GM21723 (cell line): ENCODE data around the gene ENTREP3.
"Not testable (repeated sequence)": the region's sequence is repeated elsewhere in the genome, so short reads cannot be mapped to it uniquely, and the experiment has no call there.

Experiments
- ATAC-seq: cut with Tn5 transposase; IDR thresholded peaks from one replicate; pipeline ENCODE4 v1.9.1; 2021; ENCODE audit warnings: mild to moderate bottlenecking, moderate library complexity; ENCODE audit not compliant: unreplicated experiment

ENTREP3 gene

DNA sequence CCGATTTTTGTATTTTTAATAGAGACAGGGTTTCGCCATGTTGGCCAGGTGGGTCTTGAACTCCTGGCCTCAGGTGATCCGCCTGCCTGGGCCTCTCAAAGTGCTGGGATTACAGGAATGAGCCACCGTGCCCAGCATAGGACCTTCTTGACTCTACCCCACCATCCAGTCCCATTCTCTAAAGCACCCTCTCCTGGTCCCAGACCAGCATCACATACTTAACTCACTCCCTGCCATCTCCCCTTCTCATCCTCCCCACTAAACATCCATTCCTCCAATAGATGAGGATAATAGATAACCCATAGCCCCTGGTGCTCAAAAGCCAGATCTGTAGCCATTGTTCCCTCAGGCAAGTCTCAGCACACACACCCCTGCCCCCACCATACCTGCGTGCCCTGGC, 2.1 kb downstream of the ENTREP3 start:
- no peak for ATAC-seq

DNA sequence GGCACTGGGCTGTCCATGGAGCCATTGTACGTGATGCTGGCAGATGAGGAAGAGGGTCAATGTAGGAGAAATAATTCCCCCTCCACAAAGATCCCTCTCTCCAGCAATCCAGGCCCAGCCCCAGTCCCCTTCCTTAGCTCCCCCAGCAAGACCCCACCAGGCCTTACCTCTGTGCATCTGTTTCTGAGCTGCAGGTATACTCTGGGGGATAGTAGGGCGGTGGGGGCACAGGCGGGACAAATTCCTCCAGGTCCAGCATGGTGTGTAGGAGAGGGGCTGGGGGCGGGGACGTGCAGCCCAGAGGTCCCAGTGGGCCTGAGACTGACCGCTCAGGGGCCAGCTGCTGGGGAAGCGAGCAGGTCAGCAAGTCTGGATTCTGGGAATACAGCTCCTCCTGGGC, 3.7 kb downstream of the ENTREP3 start:
- no peak for ATAC-seq

DNA sequence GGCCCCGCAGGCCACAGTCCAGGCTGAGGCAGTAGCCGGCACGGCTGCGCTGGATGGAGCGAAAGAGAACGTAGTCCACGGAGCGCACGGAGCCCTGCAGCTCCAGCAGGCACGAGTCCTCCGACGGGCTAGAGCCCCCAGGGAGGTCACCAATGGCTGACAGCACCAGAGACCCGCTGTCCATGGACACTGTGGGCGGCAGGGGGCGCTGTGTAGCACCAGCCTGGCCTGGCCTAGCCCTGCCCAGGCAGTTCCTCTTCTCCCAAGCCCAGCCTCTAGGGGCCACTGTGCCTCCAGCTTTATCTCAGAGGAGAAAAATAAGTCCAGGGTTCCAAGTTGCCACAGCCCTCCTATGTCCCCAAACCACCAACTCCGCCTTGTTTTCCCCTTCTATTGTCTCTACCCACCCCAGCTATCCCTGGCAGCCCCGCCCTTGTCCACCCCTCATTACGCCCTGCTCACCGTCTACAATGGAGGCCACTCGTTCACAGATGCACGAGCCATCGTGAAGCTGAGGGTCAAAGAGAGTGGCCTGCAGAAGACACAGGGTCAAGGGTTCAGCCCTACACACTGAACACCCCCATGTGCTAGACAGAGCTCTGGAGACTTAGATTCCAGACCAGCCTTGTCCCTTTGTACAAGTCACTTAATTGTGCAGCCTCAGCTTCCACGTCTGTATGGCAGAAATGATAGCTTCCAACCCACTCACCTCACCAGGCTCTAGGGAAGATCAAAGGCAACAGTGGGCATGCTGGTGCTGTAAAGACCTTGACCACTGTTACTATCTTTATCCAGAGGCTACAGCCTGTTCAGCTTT, 4.4 kb downstream of the ENTREP3 start:
- peak; percentile 80 for ATAC-seq

DNA sequence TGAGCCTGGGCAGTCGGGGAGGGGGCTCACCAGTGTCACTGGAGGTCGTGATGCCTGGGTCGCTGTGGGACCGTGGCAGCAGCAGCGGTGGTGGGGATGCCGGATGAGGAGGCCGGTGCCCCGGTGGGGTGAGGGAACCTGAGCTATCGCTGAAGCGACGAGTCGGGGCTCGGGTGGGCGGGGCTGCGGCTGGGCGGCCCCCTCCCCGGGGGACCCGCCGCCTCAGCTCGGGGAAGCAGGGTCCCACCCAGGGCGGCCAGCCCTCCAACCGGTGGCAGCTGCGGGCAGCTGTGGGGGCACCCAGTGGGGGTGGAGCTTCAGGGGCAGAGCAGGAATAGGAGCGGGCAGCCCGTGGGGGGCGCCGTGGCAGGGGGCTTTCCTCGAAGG, 5.0 kb downstream of the ENTREP3 start:
- peak; percentile 8 for ATAC-seq

DNA sequence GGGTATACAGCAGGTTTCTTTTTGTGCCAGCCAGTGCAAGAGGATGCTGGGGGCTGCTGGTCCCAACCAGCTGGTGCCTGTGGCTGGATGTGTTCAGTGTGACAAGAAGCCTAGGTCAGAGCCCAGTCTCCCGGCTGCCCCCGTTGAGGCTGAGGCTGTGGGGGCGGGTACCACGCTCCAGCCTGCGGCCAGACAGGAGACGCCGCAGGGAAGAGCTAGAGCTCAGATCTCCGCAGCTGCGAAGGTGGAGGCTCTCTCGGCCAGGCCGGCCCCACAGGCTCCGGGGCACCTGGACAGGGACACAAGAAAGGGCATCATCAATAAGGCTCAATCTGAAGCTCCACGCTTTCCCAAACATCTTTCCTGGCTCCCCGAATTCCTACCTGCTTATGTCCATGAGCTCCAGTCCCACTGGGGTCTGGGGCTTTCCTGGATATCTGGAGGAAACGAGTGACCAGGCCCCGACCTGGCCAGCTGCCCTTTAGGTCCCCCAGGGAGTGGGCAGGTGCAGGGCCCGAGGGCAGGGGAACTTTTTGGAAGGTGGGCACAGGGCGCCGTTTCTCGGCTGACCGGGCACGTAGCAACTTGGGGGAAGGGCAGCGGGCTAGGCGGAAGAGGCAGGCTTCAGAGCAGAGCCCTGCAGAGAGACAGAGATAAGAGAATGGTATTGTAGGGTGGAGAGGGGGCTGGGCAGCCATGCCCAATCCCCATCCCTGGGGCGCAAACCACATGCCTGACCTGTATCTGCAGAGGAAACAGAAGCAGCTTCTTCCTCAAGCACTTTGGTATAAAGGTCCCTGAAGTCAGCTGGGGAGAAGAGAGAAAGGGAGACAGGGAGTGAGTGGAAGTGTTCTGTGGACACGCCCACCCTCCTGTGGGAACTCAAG, 7.4 kb downstream of the ENTREP3 start:
- ATAC-seq = no peak

DNA sequence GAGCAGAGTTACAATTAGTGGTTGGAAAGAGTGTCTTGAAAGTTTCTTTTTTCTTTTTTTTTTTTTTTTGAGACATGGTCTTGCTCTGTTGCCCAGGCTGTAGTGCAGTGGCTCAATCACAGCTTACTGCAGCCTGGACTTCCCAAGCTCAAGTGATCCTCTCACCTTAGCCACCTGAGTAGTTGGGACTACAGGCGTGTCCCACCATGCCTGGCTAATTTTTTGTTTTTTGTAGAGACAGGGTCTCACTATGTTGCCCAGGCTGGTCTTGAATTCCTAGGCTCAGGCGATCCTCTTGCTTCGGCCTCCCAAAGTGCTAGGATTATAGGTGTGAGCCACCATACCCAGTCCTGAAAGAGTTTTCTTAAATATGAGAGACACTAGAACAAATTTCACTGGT, 8.5 kb downstream of the ENTREP3 start:
- ATAC-seq = not testable (repeated sequence)

DNA sequence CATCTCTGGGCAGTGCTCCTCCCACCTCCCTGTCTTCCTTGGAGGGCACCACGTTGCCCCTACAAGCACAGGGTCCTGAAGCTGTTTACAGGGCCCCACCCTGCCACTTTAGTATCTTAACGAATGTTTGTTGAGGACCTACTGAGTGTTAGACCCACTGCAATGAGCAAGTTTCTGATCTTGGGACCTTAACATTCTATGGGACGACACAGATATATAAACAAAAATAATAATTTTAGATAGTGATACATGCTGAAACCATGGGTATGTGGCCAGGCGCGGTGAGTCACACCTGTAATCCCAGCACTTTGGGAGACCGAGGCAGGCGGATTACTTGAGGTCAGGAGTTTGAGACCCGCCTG, 10.1 kb downstream of the ENTREP3 start:
- ATAC-seq = no peak

DNA sequence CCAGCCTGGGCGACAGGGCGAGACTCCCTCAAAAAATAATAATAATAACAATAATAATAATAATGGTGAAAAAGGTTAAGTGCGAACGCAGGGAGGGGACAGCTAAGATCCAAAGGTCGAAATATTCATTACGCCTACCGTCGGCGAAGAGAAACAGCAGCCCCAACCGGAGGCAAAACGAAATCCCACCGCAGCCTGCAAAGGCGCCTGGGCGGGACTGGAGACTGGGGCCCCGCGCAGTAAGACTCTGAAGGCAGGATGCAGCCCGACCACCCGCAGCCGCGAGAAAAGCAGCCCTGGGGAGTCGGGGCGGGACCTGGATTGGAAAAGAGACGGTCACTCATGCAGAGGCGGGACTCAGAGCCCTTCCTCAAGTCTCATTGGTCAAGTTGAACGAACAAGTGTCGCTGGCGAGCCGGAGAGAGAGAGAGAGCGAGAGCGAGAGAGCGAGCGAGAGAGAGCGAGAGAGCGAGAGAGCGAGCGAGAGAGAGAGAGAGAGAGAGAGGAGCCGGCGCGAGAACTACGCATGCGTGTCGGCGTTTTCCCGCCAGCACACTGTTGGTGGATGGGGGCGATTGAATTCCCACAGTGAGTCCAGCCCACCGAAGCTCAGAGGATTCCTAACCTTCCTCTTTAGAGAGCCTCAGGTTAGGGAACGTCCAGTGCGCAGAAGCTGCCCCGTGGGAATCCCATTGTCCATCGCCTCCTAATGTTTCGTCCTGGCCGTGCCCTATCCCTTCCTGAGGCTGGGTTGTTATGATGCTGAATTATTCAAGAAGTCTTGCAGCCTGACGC, 10.7 kb downstream of the ENTREP3 start:
- peak; percentile 82 for ATAC-seq

DNA sequence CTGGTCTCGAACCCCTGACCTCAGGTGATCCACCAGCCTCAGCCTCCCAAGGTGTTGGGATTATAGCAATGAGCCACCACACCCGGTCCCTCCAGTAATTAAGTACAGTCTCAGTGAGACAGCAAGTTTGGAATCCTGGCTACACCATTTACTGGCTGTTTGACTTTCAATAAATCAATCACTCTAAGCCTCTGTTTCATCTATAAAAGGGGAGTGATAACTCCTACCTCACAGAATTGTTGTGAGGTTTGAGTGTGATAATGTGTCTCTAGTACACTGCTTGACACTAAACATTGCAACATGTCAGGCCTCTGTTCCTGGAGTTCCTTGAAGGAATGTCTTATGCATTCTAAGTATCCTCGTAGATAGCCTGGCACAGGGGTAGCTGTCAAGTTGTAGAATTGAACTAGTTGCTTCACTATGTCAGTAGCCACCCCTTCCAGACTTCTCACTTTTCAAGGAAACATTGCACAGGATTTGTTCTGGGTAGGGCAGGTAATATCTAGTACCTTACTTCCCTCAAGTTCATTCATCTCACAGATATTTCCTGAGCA, 12.4 kb downstream of the ENTREP3 start:
- ATAC-seq = no peak

DNA sequence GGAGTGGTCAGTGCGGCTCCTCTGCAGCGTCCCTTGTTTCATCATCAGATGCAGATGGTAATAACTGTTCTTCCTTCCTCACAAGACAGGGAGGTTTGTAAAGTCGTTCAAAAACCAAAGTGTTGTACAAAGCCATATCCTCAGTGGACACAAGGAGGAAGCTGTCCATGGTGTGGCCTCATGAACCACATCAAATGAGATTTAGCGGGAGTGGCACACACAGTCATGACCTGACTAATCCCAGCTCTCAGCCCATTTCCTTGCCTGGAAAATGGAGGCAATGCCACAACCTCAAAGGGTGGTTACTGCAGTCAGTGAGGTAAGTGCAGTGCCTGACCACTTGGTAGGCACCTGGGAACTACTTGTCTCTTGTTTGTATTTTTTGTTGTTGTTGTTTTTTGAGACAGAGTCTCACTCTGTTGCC, 13.4 kb downstream of the ENTREP3 start:
- ATAC-seq = no peak

DNA sequence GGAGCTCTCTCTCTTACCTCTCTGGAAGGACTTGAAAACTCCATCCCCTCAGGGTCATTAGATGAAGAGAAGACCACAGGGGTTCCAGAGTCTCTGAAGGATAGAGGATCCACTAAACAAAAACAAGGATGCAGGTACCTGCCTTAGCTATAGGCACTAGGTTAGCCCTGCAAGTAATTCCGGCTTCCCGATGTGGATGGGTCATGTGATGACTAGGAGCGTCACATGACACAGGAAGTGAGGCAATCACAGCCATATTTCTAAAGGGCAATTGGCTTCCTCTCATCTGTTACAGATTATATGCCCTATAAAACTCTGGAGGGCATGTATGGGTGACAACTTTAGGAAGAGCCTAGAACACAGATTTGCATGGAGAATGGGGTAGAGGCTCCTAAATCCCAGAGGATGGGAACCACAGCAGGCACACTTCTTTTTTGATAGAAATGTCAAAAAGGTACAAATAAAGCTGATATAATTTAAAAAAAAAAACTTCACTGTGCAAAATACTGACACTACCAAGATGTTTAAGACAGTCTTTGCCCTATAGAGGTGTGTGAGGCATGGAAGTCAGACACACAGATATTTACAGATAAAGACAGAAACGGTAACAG, 14.1 kb downstream of the ENTREP3 start:
- ATAC-seq = no peak

DNA sequence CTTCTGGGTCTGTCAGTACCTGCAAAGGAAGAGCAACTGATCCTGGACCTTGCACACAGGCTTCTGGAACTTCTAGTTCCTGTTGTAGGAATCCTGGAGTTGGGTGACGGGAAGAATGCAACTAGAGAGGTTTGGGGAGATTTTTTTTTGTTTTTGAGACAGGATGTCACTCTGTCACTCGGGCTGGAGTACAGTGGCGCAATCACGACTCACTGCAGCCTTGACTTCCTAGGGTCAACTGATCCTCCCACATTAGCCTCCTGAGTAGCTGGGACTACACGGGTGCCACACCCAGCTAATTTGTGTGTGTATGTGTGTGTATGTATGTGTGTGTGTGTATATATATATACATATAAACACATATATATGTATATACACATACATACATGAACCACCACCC, 18.8 kb downstream of the ENTREP3 start:
- no peak for ATAC-seq

DNA sequence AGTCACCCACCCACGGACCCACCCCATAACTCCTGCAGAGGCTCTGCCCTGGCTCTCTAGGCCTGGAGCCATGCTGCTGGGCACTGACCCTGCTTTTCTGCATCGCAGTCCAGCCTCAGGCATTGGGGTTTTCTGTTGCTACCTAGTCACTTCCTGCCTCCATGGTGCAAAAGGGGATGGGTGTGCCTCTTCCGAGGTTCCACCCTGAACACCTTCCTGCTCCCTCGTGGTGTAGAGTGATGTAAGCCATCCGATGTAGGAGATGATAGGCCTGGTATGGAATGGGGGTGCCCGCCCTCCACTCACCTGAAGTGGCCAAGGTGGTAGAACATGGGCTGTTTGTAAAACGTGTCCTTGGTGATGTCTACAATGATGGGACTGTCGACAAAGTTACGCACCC, 19.9 kb downstream of the ENTREP3 start:
- not testable (repeated sequence) for ATAC-seq

DNA sequence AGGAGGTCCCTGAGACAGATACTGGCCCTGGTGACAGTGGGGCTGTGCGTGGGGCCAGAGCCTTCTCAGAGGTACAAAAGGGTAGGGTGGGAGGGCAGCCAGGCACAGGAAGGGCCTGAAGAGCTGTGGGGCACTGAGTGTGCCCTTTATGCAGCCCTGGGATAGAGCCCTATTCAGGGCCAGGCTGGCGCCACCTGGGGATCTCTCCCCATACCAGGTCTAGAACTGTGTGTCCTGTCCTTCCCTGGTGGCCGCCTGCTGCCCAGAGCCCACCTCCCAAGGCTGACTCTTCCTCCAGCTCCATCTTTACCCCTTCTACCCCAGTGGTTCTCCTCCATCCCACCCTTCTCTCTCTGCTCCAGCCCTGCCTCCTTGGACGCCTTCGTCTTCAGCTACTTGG, 21.8 kb downstream of the ENTREP3 start:
- ATAC-seq = not testable (repeated sequence)

DNA sequence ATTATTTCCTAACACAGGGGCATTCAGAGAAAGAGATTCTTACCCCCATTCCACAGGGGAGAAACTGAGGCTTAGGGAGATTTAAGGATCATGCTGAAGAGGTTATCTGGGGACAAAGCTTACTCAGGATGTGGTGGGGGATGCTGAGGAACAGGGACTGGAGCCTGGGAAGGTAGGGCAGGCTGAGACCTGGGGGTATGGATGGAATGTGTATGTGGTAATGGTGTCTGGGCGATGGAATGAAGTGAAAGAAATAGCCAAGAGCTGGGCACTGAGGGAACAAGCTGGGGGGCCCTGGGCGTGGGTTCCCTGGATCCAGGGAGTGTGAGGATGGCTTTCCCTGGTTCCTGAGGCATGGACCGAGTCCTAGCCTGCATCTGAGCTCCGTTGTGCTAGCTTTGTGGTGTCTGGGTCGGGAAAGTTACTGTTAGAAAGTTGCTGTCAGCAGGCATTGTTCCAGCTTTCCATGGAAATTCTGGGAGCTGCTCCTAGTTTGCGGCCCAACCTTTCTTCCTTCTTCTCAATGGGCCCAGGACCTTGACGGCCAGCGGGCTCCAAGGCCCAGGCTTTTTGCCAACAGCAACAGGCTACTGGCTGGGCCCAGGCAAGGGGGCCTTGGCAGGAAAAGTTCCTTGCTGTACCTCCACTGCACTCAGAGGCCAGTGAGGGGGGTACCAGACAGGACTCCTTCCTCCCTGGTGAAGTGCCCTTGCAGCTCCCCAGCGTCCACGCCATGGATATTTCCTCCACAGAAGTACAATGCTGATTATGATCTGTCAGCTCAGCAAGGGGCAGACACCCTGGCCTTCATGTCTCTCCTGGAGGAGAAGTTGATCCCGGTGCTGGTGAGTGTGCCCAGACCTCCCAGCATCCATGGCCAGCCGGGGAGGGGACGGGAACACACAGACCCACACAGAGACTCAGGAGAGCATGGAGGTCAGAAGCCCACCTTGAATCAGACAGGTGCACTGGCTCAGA, 23.0 kb downstream of the ENTREP3 start:
- ATAC-seq = not testable (repeated sequence)

DNA sequence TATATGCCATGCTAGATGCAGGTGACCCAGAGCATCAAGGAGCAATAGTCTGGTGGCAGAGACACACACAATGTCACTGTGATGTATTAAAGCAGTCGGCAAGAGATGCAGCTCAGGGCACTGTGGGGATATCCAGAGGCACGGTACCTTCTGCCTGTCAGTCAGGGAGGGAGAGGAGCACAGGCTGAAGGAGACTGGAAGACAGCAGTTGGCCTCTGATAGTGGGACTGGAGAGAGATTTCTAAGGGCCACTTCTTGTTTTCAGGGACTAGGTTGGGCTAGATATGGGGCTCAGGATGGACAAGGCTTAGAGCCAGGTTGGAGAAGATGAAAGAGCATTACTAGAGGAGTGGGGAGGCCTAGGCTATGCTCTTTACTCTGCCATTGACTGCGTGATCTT, 24.0 kb downstream of the ENTREP3 start:
- ATAC-seq = not testable (repeated sequence)

DNA sequence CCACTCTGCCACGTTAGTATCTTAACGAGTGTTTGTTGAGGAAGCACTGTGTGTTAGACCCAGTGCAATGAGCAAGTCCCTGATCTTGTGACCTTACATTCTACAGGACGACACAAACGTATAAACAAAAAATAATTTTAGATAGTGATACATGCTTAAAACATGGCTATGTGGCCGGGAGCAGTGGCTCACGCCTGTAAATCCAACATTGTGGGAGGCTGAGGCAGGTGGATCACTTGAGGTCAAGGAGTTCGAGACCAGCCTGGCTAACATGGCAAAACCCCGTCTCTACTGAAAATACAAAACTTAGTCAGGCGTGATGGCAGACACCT, 27.2 kb downstream of the ENTREP3 start:
- ATAC-seq = no peak

DNA sequence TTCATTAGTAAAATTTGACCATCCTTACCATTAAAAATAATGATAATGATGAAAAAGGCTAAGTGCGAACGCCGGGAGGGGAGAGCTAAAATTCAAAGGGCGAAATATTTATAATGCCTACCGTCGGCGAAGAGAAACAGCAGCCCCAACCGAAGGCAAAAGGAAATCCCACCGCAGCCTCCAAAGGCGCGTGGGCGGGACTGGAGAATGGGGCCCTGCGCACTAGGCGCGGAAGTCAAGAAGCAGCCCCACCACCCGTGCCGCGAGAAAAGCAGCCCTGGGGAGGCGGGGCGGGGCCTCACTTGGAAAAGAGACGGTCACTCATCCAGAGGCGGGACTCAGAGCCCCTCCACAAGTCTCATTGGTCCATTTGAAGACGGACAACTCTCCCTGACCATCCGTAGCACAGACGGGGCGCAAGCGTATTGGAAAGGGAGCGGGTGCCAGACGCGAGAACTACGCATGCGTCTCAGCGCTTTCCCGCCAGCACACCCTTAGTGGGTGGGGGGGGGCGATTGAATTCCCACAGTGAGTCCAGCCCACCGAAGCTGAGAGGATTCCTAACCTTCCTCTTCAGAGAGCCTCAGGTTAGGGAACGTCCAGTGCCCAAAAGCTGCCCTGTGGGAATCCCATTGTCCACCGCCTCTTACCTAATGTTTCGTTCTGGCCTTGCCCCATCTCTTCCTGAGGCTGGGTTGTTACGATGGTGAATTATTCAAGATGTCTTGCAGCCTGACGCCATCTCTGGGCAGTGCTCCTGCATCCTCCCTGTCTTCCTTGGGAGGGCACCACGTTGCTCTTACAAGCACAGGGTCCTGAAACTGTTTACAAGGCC, 27.8 kb downstream of the ENTREP3 start:
- ATAC-seq = peak; percentile 88

DNA sequence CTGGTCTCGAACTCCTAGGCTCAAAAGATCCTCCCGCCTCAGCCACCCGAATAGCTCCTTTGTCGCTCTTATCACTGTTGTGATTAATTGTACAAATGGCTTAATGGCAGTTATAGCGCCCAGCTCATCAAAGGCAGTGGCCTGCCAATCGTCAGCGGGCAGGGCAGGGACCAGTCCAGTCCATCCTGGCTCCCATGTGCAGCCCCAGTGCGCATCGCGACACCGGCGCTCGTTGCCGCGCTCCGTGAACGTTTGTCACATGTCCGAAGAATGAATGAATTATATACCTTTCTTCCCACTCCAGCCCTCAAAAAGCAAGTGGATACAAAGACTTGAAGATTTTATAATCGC, 28.4 kb downstream of the ENTREP3 start:
- ATAC-seq = no peak
